ENCODE data around the gene UBE2G2.

UBE2G2 gene

DNA sequence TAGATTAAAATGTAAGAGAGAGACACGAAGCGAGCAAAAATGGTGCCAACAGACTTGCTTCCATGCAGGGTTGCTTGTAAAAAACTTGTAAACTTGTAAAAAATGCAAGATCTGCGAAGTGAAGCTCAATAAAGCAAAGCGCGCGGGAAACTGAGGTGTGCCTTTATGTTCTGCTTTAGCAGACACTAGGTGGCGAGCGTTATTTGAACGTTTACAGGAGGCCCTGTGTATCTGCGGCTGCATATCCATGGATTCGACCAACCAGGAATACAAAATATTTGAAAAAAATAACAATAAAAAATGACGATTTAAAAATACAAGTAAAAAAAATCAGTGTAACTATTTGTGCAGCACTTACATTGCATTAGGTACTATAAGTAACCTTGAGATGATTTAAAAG lies 1.5 kb downstream of the UBE2G2 start:
- TF ChIP-seq, protein P1, sequence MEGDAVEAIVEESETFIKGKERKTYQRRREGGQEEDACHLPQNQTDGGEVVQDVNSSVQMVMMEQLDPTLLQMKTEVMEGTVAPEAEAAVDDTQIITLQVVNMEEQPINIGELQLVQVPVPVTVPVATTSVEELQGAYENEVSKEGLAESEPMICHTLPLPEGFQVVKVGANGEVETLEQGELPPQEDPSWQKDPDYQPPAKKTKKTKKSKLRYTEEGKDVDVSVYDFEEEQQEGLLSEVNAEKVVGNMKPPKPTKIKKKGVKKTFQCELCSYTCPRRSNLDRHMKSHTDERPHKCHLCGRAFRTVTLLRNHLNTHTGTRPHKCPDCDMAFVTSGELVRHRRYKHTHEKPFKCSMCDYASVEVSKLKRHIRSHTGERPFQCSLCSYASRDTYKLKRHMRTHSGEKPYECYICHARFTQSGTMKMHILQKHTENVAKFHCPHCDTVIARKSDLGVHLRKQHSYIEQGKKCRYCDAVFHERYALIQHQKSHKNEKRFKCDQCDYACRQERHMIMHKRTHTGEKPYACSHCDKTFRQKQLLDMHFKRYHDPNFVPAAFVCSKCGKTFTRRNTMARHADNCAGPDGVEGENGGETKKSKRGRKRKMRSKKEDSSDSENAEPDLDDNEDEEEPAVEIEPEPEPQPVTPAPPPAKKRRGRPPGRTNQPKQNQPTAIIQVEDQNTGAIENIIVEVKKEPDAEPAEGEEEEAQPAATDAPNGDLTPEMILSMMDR (IDR thresholded peaks at IDR 0.05): no peak
- H3K4me3 ChIP-seq (ENCODE audit: low read depth, low read length): no peak overlapping the region

DNA sequence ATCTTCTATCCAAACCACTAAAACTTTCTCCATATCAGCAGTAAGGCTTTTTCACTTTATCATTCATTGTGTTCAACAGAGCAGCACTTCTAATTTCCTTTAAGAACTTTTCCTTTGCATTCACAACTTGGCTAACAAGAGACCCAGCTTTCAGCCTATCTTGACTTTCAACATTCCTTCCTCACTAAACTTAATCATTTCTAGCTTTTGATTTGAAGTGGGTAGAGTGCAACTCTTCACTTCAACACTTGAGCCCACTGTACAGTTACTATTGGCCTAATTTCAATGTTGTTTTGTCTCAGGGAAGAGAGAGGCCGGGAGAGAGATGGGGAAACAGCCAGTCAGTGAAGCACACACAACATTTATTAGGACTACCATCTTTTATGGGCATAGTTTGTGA lies 2.0 kb downstream of the UBE2G2 start:
- Histone ChIP-seq H3K4me1 (peaks cover 3% of the 10 kb centered on the region), H3K27ac (no peak overlapping the region)

More for the DNA sequence above, 1.5 kb downstream of the UBE2G2 start:
- H3K79me2 ChIP-seq: peaks cover 18% of the 10 kb centered on the region
- H3K4me1 ChIP-seq: peaks cover 3% of the 10 kb centered on the region
- H3K27me3 ChIP-seq (ENCODE audit: control insufficient read depth, insufficient read depth, low read length): no peaks in the 10 kb centered on the region
- no peak overlapping the region for H2AFZ ChIP-seq
- H3K9me3 ChIP-seq (ENCODE audit: control insufficient read depth, low read length): no peaks in the 10 kb centered on the region
- no peak overlapping the region for H3K27ac ChIP-seq
- no peak overlapping the region for H3K4me2 ChIP-seq (ENCODE audit: low read length)
- no peak overlapping the region for H3K9ac ChIP-seq
- H3K36me3 ChIP-seq (ENCODE audit: control insufficient read depth, insufficient read depth, low read length): no peaks in the 10 kb centered on the region

DNA sequence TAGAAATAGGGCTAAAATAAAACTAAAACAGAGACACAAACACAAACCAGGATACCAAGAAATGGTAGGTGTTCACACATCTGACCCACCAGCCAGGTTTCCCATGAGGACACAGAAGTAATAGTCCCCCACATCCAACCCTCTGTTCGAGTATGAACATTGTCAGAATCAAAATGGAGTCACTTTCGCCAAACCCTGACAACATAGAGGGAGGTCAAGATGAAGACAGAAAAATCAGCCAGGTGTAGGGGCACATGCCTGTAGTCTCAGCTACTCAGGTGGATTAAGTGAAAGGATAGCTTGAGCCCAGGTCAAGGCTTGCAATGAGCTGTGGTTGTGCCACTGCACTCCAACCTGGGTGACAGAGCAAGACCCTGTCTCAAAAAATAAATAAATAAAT lies 3.8 kb downstream of the UBE2G2 start:
- TF ChIP-seq, protein P1 (IDR thresholded peaks at IDR 0.05): no peak
- peaks cover 3% of the 10 kb centered on the region for H3K4me1 ChIP-seq

More for the DNA sequence above, 2.0 kb downstream of the UBE2G2 start:
- no peak overlapping the region for H3K4me3 ChIP-seq (ENCODE audit: low read depth, low read length)
- no peak overlapping the region for H3K9ac ChIP-seq
- no peak overlapping the region for H2AFZ ChIP-seq
- no peaks in the 10 kb centered on the region for H3K36me3 ChIP-seq (ENCODE audit: control insufficient read depth, insufficient read depth, low read length)
- no peak overlapping the region for H3K4me2 ChIP-seq (ENCODE audit: low read length)
- H3K27me3 ChIP-seq (ENCODE audit: control insufficient read depth, insufficient read depth, low read length): no peaks in the 10 kb centered on the region
- H3K79me2 ChIP-seq: peaks cover 18% of the 10 kb centered on the region
- no peaks in the 10 kb centered on the region for H3K9me3 ChIP-seq (ENCODE audit: control insufficient read depth, low read length)
- TF ChIP-seq, protein P1 (IDR thresholded peaks at IDR 0.05): no peak

DNA sequence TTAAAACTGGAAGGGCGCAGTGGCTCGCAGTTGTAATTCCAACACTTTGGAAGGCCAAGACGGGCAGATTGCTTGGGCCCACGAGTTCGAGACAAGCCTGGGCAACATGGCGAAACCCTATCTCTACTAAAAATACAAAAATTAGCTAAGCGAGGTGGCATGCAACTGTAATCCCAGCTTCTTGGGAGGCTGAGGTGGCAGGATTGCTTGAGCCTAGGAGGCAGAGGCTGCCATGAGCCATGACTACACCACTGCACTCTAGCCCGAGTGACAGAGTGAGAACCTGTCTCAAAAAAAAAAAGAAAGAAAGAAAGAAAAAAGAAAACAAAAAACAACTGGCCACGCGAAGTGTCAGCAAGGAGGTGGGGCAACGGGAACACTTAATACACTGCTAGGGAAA lies 6.3 kb downstream of the UBE2G2 start:
- peaks cover 28% of the 10 kb centered on the region for H3K79me2 ChIP-seq
- H3K27ac ChIP-seq: no peak overlapping the region
- H3K4me2 ChIP-seq (ENCODE audit: low read length): no peak overlapping the region
- H3K27me3 ChIP-seq (ENCODE audit: control insufficient read depth, insufficient read depth, low read length): no peaks in the 10 kb centered on the region
- no peaks in the 10 kb centered on the region for H3K36me3 ChIP-seq (ENCODE audit: control insufficient read depth, insufficient read depth, low read length)
- H3K9ac ChIP-seq: no peak overlapping the region
- no peak overlapping the region for H2AFZ ChIP-seq
- H3K9me3 ChIP-seq (ENCODE audit: control insufficient read depth, low read length): no peaks in the 10 kb centered on the region
- TF ChIP-seq, protein P1 (IDR thresholded peaks at IDR 0.05): no peak
- H3K4me1 ChIP-seq: no peaks in the 10 kb centered on the region
- no peak overlapping the region for H3K4me3 ChIP-seq (ENCODE audit: low read depth, low read length)

More for the DNA sequence above, 3.8 kb downstream of the UBE2G2 start:
- Histone ChIP-seq H3K9ac (no peak overlapping the region), H3K36me3 (ENCODE audit: control insufficient read depth, insufficient read depth, low read length) (no peaks in the 10 kb centered on the region), H3K27me3 (ENCODE audit: control insufficient read depth, insufficient read depth, low read length) (no peaks in the 10 kb centered on the region), H2AFZ (no peak overlapping the region), H3K4me2 (ENCODE audit: low read length) (no peak overlapping the region), H3K9me3 (ENCODE audit: control insufficient read depth, low read length) (no peaks in the 10 kb centered on the region), H3K79me2 (peaks cover 21% of the 10 kb centered on the region), H3K27ac (no peak overlapping the region), H3K4me3 (ENCODE audit: low read depth, low read length) (no peak overlapping the region)

DNA sequence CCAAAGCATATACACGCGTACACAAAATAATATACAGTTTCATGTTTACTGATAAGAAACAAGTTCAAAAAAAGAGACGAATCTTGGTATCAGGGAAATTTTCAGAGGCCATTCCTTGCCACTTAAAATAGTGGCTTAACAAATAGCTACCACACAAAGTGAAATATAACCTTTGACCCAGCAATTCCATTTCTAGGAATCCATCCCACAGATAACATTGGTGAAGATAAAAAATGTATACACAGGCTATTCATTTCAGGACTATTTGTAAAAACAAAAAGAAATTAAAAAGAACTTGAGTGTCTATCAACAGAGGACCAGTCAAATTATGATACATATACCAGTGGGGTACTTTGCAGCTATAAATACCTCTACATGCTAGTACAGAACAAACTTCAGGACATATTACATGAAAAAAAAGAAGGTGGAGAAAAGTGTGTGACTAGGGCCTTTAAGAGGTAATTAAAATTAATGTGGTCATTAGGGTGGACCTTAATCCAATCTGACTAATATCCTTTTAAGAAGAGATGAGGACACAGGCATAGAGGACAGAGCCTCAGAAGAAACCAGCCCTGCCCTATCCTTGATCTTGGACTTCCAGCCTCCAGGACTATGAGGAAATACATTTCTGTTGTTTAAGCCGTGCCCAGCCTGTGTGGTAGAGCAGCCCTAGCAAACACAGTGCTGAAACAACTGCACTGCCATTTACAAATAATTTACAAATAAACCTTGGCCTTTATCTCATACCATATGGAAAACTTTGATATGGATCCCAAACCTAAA lies 7.8 kb downstream of the UBE2G2 start:
- Histone ChIP-seq H3K36me3 (ENCODE audit: control insufficient read depth, insufficient read depth, low read length) (no peaks in the 10 kb centered on the region), H3K27ac (no peak overlapping the region)
- TF ChIP-seq, protein P1 (IDR thresholded peaks at IDR 0.05): no peak

More for the DNA sequence above, 7.8 kb downstream of the UBE2G2 start:
- no peak overlapping the region for H3K4me3 ChIP-seq (ENCODE audit: low read depth, low read length)
- H3K79me2 ChIP-seq: peaks cover 28% of the 10 kb centered on the region
- no peak overlapping the region for H3K4me2 ChIP-seq (ENCODE audit: low read length)
- H3K4me1 ChIP-seq: no peaks in the 10 kb centered on the region
- no peaks in the 10 kb centered on the region for H3K27me3 ChIP-seq (ENCODE audit: control insufficient read depth, insufficient read depth, low read length)
- H3K9ac ChIP-seq: no peak overlapping the region
- no peaks in the 10 kb centered on the region for H3K9me3 ChIP-seq (ENCODE audit: control insufficient read depth, low read length)
- H2AFZ ChIP-seq: no peak overlapping the region
